Coronary artery (tissue), 2 donors: ENCODE data around the gene ORMDL3.
"Not testable (repeated sequence)": the region's sequence is repeated elsewhere in the genome, so short reads cannot be mapped to it uniquely, and the experiment has no call there.

ENCODE experiments used
- DNase-seq: peaks from one replicate; pipeline ENCODE4 v3.0.0-alpha.2; 2017; ENCODE audit warnings: low spot score
- H3K27ac ChIP-seq, 2 donors: fragments of 200-600 bp; sonication (generic); one replicate each; pipeline ENCODE4 v1.5.1; 2016 to 2019
- H3K4me3 ChIP-seq: fragments of 200-600 bp; sonication (generic); 2 replicates; pipeline ENCODE4 v1.5.1; 2016; ENCODE audit warnings: mild to moderate bottlenecking, moderate library complexity
- TF ChIP-seq, protein P1 (sequence below): fragments of 200-600 bp; sonication (generic); IDR thresholded peaks from one replicate; pipeline ENCODE4 v1.5.1; 2019; ENCODE audit warnings: antibody characterized with exemption

The ORMDL3 gene

DNA sequence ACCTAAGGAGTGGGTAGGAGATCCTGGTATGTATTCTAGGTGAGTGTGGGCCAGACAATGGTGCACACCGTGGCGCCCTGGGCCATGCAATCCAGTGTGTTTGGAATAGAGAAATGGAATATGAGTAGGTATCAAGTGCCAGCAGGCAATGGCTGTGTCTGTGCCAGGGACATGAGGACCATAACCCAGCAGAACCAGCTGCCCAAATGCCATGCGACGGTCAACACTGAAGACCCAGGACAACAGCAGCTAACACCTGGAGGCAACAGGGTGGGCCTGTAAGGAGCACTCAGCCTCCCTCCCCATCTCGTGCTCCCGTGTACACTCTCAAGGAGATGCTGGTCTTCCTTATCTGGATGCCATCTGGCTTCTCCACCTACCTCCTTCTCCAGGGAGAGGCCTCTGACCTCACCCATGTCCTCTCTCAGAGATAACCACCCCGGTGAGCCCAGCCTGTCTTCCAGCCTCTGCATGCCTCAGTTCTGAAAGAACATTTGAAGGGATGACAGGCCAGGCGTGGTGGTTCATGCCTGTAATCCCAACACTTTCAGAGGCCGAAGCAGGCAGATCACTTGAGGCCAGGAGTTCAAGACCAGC lies 8.2 kb downstream of the ORMDL3 start:
- TF ChIP-seq, protein P1, sequence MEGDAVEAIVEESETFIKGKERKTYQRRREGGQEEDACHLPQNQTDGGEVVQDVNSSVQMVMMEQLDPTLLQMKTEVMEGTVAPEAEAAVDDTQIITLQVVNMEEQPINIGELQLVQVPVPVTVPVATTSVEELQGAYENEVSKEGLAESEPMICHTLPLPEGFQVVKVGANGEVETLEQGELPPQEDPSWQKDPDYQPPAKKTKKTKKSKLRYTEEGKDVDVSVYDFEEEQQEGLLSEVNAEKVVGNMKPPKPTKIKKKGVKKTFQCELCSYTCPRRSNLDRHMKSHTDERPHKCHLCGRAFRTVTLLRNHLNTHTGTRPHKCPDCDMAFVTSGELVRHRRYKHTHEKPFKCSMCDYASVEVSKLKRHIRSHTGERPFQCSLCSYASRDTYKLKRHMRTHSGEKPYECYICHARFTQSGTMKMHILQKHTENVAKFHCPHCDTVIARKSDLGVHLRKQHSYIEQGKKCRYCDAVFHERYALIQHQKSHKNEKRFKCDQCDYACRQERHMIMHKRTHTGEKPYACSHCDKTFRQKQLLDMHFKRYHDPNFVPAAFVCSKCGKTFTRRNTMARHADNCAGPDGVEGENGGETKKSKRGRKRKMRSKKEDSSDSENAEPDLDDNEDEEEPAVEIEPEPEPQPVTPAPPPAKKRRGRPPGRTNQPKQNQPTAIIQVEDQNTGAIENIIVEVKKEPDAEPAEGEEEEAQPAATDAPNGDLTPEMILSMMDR = no peak
- H3K27ac ChIP-seq = no peak overlapping the region
- no peak overlapping the region for H3K4me3 ChIP-seq
- no peak for DNase-seq

GRCh38 chr17:39916918-39917317 lies 10.5 kb downstream of the ORMDL3 start:
- TF ChIP-seq, protein P1 = no peak
- DNase-seq = no peak
- Histone ChIP-seq H3K27ac (no peak overlapping the region), H3K4me3 (no peak overlapping the region)

DNA sequence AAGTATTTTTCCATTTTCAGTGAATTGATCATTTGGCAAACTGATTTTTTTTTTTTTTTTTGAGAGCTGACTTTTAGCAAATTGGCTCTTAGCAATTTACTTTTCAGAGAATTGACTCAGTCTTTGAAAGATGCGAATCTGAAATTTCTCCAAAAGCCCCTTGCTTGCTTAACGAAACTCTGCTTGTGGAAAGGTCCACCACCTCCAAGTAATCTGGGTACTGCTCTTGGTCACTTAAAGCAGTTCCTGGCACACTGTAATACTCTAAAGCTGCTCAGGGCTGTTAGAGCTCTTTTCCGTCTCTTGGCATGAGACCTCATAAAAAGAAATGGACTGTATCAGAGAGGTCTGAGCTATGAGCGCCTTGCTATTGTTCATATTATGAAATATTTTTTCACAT lies 11.8 kb downstream of the ORMDL3 start:
- no peak for DNase-seq
- no peak overlapping the region for H3K27ac ChIP-seq
- no peak overlapping the region for H3K4me3 ChIP-seq
- TF ChIP-seq, protein P1 = no peak

DNA sequence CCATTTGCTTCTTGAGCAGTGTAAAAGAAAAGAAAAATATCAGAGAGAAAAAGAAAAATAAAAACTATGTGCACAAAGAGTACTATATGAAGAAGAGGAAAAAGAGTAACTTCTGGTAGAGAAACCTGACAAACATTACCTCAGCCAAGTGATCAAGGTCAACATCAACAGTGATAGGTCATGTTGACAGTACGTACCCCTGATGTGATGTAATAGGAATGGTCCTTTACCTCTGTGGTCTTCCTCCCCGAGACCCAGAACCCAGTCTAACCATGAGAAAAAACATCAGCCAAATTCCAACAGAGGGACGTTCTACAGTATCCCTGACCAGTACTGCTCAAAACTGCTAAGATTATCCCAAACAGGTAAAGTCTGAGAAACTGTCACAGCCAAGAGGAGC lies 13.4 kb downstream of the ORMDL3 start:
- H3K27ac ChIP-seq = no peak overlapping the region
- DNase-seq = no peak
- H3K4me3 ChIP-seq = no peak overlapping the region
- TF ChIP-seq, protein P1 = no peak

GRCh38 chr17:39908789-39909352 lies 18.5 kb downstream of the ORMDL3 start:
- H3K27ac ChIP-seq = no peak overlapping the region
- TF ChIP-seq, protein P1 = no peak
- H3K4me3 ChIP-seq = no peak overlapping the region
- no peak for DNase-seq

DNA sequence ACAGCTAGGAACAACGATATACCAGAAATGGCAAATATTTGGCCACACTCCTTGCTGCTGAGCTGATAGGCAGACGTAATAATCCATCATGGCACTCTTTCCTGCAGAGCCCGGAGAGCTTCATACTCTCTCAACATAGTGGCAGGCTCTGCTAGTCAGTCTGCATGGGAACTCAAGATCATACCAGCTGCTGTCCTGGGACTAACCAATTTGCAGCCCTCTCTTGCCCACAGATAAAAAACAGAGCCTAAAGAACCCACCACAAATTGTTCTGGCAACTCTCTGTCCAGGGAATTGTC lies 22.5 kb downstream of the ORMDL3 start:
- TF ChIP-seq, protein P1 = no peak
- Histone ChIP-seq H3K4me3 (no peak overlapping the region), H3K27ac (no peak overlapping the region)
- DNase-seq = no peak

- no peak overlapping the region for H3K27ac ChIP-seq
- no peak for DNase-seq
- no peak overlapping the region for H3K4me3 ChIP-seq
- TF ChIP-seq, protein P1 = no peak
These were observed 24.1 kb downstream of the ORMDL3 start for GRCh38 chr17:39903158-39903884.

- not testable (repeated sequence) for DNase-seq, H3K4me3 ChIP-seq, H3K27ac ChIP-seq
These were observed 25.4 kb downstream of the ORMDL3 start for GRCh38 chr17:39902027-39902426.
